Effector memory CD4-positive, alpha-beta T cell (primary cell): Measurements from ENCODE around the gene C5orf58.

Experiments
- DNase-seq, 3 donors: peaks; one replicate each; pipeline ENCODE4 v3.0.0-alpha.2; 2020
- H3K27ac ChIP-seq: 2 replicates; pipeline ENCODE4 v1.7.0; 2013; ENCODE audit warnings: mild to moderate bottlenecking, low read length, moderate library complexity; ENCODE audit not compliant: insufficient read depth, poor library complexity, severe bottlenecking
- H3K27me3 ChIP-seq: replicated peaks from 2 replicates; pipeline ENCODE4 v1.7.0; 2013; ENCODE audit warnings: mild to moderate bottlenecking, low read length; ENCODE audit not compliant: insufficient read depth, control insufficient read depth, poor library complexity, severe bottlenecking
- H3K36me3 ChIP-seq: 2 replicates; pipeline ENCODE4 v1.7.0; 2013; ENCODE audit warnings: mild to moderate bottlenecking, low read length, moderate library complexity; ENCODE audit not compliant: control insufficient read depth, insufficient read depth
- H3K4me1 ChIP-seq: 2 replicates; pipeline ENCODE4 v1.7.0; 2013; ENCODE audit warnings: low read length, mild to moderate bottlenecking; ENCODE audit not compliant: control insufficient read depth, insufficient read depth, poor library complexity, severe bottlenecking
- H3K4me3 ChIP-seq: 2 replicates; pipeline ENCODE4 v1.7.0; 2013; ENCODE audit warnings: low read length, low read depth, mild to moderate bottlenecking; ENCODE audit not compliant: insufficient read depth, poor library complexity, severe bottlenecking
- H3K9me3 ChIP-seq: 2 replicates; pipeline ENCODE4 v1.7.0; 2013; ENCODE audit warnings: mild to moderate bottlenecking, low read length, moderate library complexity; ENCODE audit not compliant: control insufficient read depth

The C5orf58 gene

GRCh38 chr5:170221327-170221741 is 11.5 kb upstream of the C5orf58 start:
- H3K4me1 ChIP-seq, result no peaks in the 10 kb centered on the region
- no peak overlapping the region for H3K27ac ChIP-seq
- H3K27me3 ChIP-seq, result no peaks in the 10 kb centered on the region
- H3K4me3 ChIP-seq, result no peak overlapping the region
- H3K36me3 ChIP-seq, result no peaks in the 10 kb centered on the region
- H3K9me3 ChIP-seq, result no peaks in the 10 kb centered on the region
- DNase-seq, result no peak

GRCh38 chr5:170223360-170223759 is 9.4 kb upstream of the C5orf58 start:
- Histone ChIP-seq H3K4me1 (no peaks in the 10 kb centered on the region), H3K36me3 (no peaks in the 10 kb centered on the region), H3K27ac (no peak overlapping the region), H3K9me3 (no peaks in the 10 kb centered on the region), H3K4me3 (no peak overlapping the region), H3K27me3 (no peaks in the 10 kb centered on the region)
- no peak for DNase-seq

DNA sequence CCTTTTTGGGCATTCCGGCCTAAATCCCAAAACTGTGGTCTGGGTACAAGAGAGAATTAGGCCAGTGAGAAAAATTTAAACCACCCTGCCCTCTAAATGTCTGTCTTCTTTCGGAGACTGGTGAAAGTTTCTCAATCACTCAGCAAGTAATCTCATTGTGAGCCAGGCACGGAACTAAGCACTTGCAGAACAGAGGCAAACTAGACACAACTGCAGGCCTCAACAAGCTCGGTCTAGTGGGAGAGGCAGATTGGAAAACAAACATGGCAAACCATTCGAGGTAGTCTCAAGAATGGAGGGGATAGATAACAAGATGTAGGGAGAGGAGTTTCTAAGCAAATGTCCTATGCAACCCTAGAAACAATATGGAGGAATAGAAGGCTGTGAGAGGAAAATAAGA is 8.9 kb upstream of the C5orf58 start:
- Histone ChIP-seq H3K9me3 (no peaks in the 10 kb centered on the region), H3K36me3 (no peaks in the 10 kb centered on the region), H3K27me3 (no peaks in the 10 kb centered on the region), H3K4me1 (no peaks in the 10 kb centered on the region), H3K4me3 (no peak overlapping the region), H3K27ac (no peak overlapping the region)
- DNase-seq, result no peak

- Histone ChIP-seq H3K9me3 (no peaks in the 10 kb centered on the region), H3K4me3 (no peak overlapping the region), H3K27ac (no peak overlapping the region), H3K27me3 (no peaks in the 10 kb centered on the region), H3K4me1 (no peaks in the 10 kb centered on the region), H3K36me3 (no peaks in the 10 kb centered on the region)
- peak; percentile 37 to 64 (median 44) for DNase-seq
Measured at GRCh38 chr5:170225326-170226128, 7.3 kb upstream of the C5orf58 start.

GRCh38 chr5:170226129-170226615 is 6.6 kb upstream of the C5orf58 start:
- no peak for DNase-seq
- H3K27ac ChIP-seq, result no peak overlapping the region
- H3K4me1 ChIP-seq, result no peaks in the 10 kb centered on the region
- no peaks in the 10 kb centered on the region for H3K9me3 ChIP-seq
- H3K27me3 ChIP-seq, result no peaks in the 10 kb centered on the region
- H3K4me3 ChIP-seq, result no peak overlapping the region
- no peaks in the 10 kb centered on the region for H3K36me3 ChIP-seq

DNA sequence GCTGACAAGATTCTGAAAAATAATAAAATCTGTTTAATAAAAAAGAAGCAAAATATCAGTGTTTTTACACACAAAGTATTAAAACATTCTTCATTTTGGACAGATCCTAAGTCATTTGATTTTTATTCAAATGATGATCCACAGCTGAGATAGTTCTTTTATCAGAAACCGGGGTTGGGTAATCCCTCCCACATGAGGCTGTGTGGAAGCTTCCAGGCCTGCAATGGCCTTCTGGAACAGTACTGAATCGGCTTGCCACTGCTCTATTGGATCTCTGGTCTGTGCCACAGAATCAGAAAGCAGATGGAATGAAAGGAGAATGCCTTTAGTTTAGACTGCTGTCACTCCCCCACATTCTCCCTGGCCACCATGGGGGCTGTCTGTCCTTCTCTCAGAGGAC is 6.1 kb upstream of the C5orf58 start:
- H3K27me3 ChIP-seq, result no peaks in the 10 kb centered on the region
- no peaks in the 10 kb centered on the region for H3K9me3 ChIP-seq
- no peaks in the 10 kb centered on the region for H3K4me1 ChIP-seq
- H3K27ac ChIP-seq, result no peak overlapping the region
- DNase-seq, result no peak
- H3K4me3 ChIP-seq, result no peak overlapping the region
- H3K36me3 ChIP-seq, result no peaks in the 10 kb centered on the region

- Histone ChIP-seq H3K4me1 (no peaks in the 10 kb centered on the region), H3K27ac (no peak overlapping the region), H3K9me3 (no peaks in the 10 kb centered on the region), H3K27me3 (no peaks in the 10 kb centered on the region), H3K36me3 (no peaks in the 10 kb centered on the region), H3K4me3 (no peak overlapping the region)
- no peak for DNase-seq
Measured at GRCh38 chr5:170228762-170229435, 3.9 kb upstream of the C5orf58 start.

DNA sequence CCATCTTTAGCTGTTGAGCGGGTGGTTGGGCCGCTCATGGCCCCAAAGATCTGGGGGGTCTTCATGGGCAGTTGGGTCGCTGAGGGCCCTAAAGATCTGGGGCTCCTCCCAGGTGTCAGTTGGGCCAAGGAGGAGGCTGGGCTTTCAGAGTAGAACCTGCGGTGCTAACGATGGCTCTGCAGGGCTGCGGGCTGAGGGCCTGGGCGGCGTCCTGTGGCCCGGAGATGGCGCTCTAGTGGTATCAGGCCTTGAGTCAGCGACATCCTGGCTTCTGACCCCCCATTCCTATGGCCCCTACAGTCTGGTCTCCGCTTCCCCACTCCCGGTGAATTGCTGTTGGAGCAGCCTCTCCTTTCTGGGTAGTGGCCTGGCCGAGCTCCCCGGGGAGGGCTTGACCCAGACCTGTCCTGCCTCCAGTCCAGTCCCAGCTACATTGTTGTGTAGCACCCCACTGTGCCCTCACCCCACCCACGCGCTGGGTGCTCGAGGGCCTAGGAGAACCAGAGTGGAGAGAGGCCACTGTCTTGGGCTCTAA is 640 bp downstream of the C5orf58 start:
- DNase-seq, result no peak
- Histone ChIP-seq H3K9me3 (no peaks in the 10 kb centered on the region), H3K27ac (no peak overlapping the region), H3K4me3 (no peak overlapping the region), H3K36me3 (no peaks in the 10 kb centered on the region), H3K27me3 (no peaks in the 10 kb centered on the region), H3K4me1 (no peaks in the 10 kb centered on the region)

- no peak overlapping the region for H3K27ac ChIP-seq
- H3K4me1 ChIP-seq, result no peaks in the 10 kb centered on the region
- no peaks in the 10 kb centered on the region for H3K9me3 ChIP-seq
- H3K4me3 ChIP-seq, result no peak overlapping the region
- H3K27me3 ChIP-seq, result no peaks in the 10 kb centered on the region
- no peaks in the 10 kb centered on the region for H3K36me3 ChIP-seq
- no peak for DNase-seq
Measured at GRCh38 chr5:170235876-170236864, 3.4 kb downstream of the C5orf58 start.
